ENCODE results near the gene ACSS3. TPM values are rescaled to one million over a fixed set of nuclear protein-coding genes. Genes with fewer than 3 reads are reported as not detected.

The ACSS3 gene
- total and polyA plus RNA-seq, 2 of the 8 experiments (the other 6 are each of a cell fraction or from before 2014, with no cell fraction given) = 14.4 to 24.0 TPM

GRCh38 chr12:81086342-81086741, 8.5 kb downstream of the ACSS3 start:
- FAIRE-seq (peak; percentile 60), DNase-seq (ENCODE audit: low read depth in 1 of 2, low spot score in 2 of 2) (no peak)
- Histone ChIP-seq H4K8ac (ENCODE audit: extremely low read depth, insufficient read depth, low read length) (no peak overlapping the region), H3K27ac (ENCODE audit: low read depth, low read length) (no peak overlapping the region), H3K9me3 (ENCODE audit: insufficient read depth in 2 of 2, low read depth in 1 of 2, low read length in 1 of 2) (no peaks in the 10 kb centered on the region), H2BK5ac (ENCODE audit: low read depth, low read length) (no peak overlapping the region), H3K23me2 (ENCODE audit: low read depth, low read length) (no peaks in the 10 kb centered on the region), H2BK12ac (ENCODE audit: low read depth, low read length) (no peak overlapping the region), H2AK5ac (ENCODE audit: low read depth, low read length) (no peak overlapping the region), H3K79me2 (ENCODE audit: control insufficient read depth in 1 of 2, insufficient read depth in 2 of 2, low read length in 2 of 2) (peaks cover 0 to 55% of the 10 kb centered on the region in 2 experiments; a peak in 2 of 4 replicates), H3K14ac (ENCODE audit: insufficient read length) (no peak overlapping the region), H3K36me3 (ENCODE audit: control insufficient read depth in 2 of 4, insufficient read depth in 4 of 4, low read length in 3 of 4) (no peaks in the 10 kb centered on the region), H3K4ac (replicated peaks; ENCODE audit: insufficient read length, low read depth, low read length) (peak overlapping the region; percentile 5), H2BK120ac (replicated peaks; ENCODE audit: low read depth, low read length) (no peak overlapping the region), H4K91ac (replicated peaks; ENCODE audit: insufficient read length, low read length) (no peak overlapping the region), H3K27me3 (replicated peaks in 1 of 4; ENCODE audit: control insufficient read depth in 3 of 4, extremely low read depth in 1 of 4, insufficient read depth in 3 of 4, low read length in 3 of 4) (no peaks in the 10 kb centered on the region), H2BK20ac (ENCODE audit: low read length) (no peak overlapping the region), H3K23ac (ENCODE audit: insufficient read length) (no peak overlapping the region), H4K20me1 (replicated peaks in 1 of 2; ENCODE audit: control insufficient read depth in 1 of 2, insufficient read depth in 2 of 2, low read length in 2 of 2) (no peaks in the 10 kb centered on the region), H3K18ac (ENCODE audit: extremely low read depth, low read length) (no peak overlapping the region; the same call in 1 of the 2 replicates), H4K5ac (ENCODE audit: insufficient read length, low read depth, low read length) (no peak overlapping the region), H3K4me2 (ENCODE audit: insufficient read depth in 1 of 2, low read depth in 2 of 2, low read length in 2 of 2) (peak overlapping the region; percentile 26 to 48; a peak in 3 of 4 replicates), H2BK15ac (ENCODE audit: low read length) (no peak overlapping the region), H3K56ac (replicated peaks; ENCODE audit: insufficient read length, low read depth, low read length) (no peak overlapping the region), H3K79me1 (ENCODE audit: low read depth, low read length) (0 out of 2 replicates have a peak, but pooled peaks cover 2% of the 10 kb centered on the region), H3K4me3 (ENCODE audit: extremely low read depth in 1 of 4, insufficient read depth in 2 of 4, low read depth in 3 of 4, low read length in 4 of 4) (no peak overlapping the region), H3K4me1 (replicated peaks in 1 of 4; ENCODE audit: control insufficient read depth in 3 of 4, insufficient read depth in 4 of 4, low read length in 3 of 4) (peaks cover 0 to 28% (median 16%) of the 10 kb centered on the region in 4 experiments; a peak in 6 of 7 replicates), H2AFZ (ENCODE audit: low read length) (no peak overlapping the region), H3K9ac (replicated peaks in 1 of 4; ENCODE audit: extremely low read depth in 1 of 4, low read depth in 3 of 4, low read length in 3 of 4) (no peak overlapping the region)
- POLR2A ChIA-PET (ENCODE audit: partially characterized antibody) = no interaction called here
- WGBS, 2 experiments (ENCODE audit: extremely low coverage in 1 of 2, insufficient coverage in 1 of 2, insufficient read length in 1 of 2, insufficient replicate concordance in 2 of 2, low coverage in 1 of 2, low lambda C conversion rate in 2 of 2, missing lambda C conversion rate in 1 of 2) = 65% methylated on average over 4 of the region's 4 CpGs; no CpG with 5 or more reads in 1 of the 2 experiments
- CTCF ChIA-PET (ENCODE audit: partially characterized antibody) = interaction anchor here (1.5 kb wide), 1 partner anchor 10 kb away, joined by 4 read pairs; no protein-coding TSS in a partner anchor
- TF ChIP-seq TAF1 (IDR thresholded peaks at IDR 0.05; ENCODE audit: low read depth, low read length) (no peak), NANOG (IDR thresholded peaks at IDR 0.05; ENCODE audit: insufficient read depth, low read depth, low read length, poor library complexity, severe bottlenecking) (peak; percentile 41), CEBPB (IDR thresholded peaks at IDR 0.05; ENCODE audit: low read depth, low read length) (peak; percentile 94), TAF7 (optimal IDR thresholded peaks at IDR 0.05; ENCODE audit: borderline replicate concordance, low read depth, low read length) (no peak)

Data from H1 (cell line).